WTC11 (cell line): ENCODE data around the gene FOXRED2. TPM values are rescaled to one million over a fixed set of nuclear protein-coding genes. Genes with fewer than 3 reads are reported as not detected.

ENCODE experiments used
- ATAC-seq: fragments of 200-7000 bp; cut with Tn5 transposase; 2 replicates; pipeline ENCODE4 v1.10.0; 2021; ENCODE audit warnings: mild to moderate bottlenecking, moderate library complexity
- Bru-seq: library from RNA; stranded (reverse); fragments of 400-500 nt; gene quantifications from one replicate; lab custom pipeline; 2021; lab: Mats Ljungman, UMichigan
- CTCF ChIA-PET: fragments of 300-600 bp; sonication (Branson Sonifier 250); formaldehyde crosslinking; loops from one replicate; lab custom pipeline; 2021; ENCODE audit warnings: antibody characterized with exemption; lab: Charles Lee
- POLR2A ChIA-PET: fragments of 350-600 bp; sonication (Branson Sonifier 250); formaldehyde crosslinking; loops from one replicate; lab custom pipeline; 2021; ENCODE audit warnings: antibody characterized with exemption; lab: Charles Lee
- DNase-seq: peaks from one replicate; pipeline ENCODE4 v3.0.0; 2021; ENCODE audit warnings: low spot score
- H3K27ac Mint-ChIP-seq: 2 replicates; pipeline ENCODE4 v1.8.0; 2021; ENCODE audit warnings: mixed read lengths
- H3K27me3 Mint-ChIP-seq: 2 replicates; pipeline ENCODE4 v1.8.0; 2021; ENCODE audit warnings: low read depth, mild to moderate bottlenecking, moderate library complexity, mixed read lengths
- H3K36me3 Mint-ChIP-seq: 2 replicates; pipeline ENCODE4 v1.8.0; 2021; ENCODE audit warnings: mixed read lengths
- H3K4me1 Mint-ChIP-seq: 2 replicates; pipeline ENCODE4 v1.8.0; 2022; ENCODE audit warnings: mixed read lengths
- H3K4me3 Mint-ChIP-seq: 2 replicates; pipeline ENCODE4 v1.8.0; 2021; ENCODE audit warnings: mild to moderate bottlenecking, moderate library complexity, mixed read lengths
- H3K9me3 Mint-ChIP-seq: 2 replicates; pipeline ENCODE4 v1.8.0; 2021; ENCODE audit warnings: mixed read lengths
- EMX1 ChIP-seq: fragments of 250-450 bp; sonication (Bioruptor Pico); IDR thresholded peaks from 2 replicates; pipeline ENCODE4 v1.8.0; 2021; ENCODE audit warnings: mild to moderate bottlenecking
- ETV6 ChIP-seq: sonication (generic); formaldehyde crosslinking; IDR thresholded peaks from 2 replicates; pipeline ENCODE4 v1.8.1; 2022; ENCODE audit warnings: mild to moderate bottlenecking, missing genetic modification reagents
- FOXK1 ChIP-seq: sonication (generic); formaldehyde crosslinking; IDR thresholded peaks from 2 replicates; pipeline ENCODE4 v1.8.0; 2022; ENCODE audit warnings: mild to moderate bottlenecking, moderate library complexity, missing genetic modification reagents
- GRHL2 ChIP-seq: fragments of 250-450 bp; sonication (Bioruptor Pico); IDR thresholded peaks from 2 replicates; pipeline ENCODE4 v1.8.0; 2022; ENCODE audit warnings: mild to moderate bottlenecking, moderate library complexity; ENCODE audit not compliant: insufficient replicate concordance, severe bottlenecking
- JUN ChIP-seq: sonication (generic); formaldehyde crosslinking; IDR thresholded peaks from 2 replicates; pipeline ENCODE4 v1.8.0; 2023; ENCODE audit warnings: mild to moderate bottlenecking, missing genetic modification reagents
- NFE2L1 ChIP-seq: sonication (generic); formaldehyde crosslinking; IDR thresholded peaks from 2 replicates; pipeline ENCODE4 v1.8.1; 2023; ENCODE audit warnings: missing genetic modification reagents
- TEAD1 ChIP-seq: sonication (generic); formaldehyde crosslinking; IDR thresholded peaks from 2 replicates; pipeline ENCODE4 v1.8.0; 2022; ENCODE audit warnings: mild to moderate bottlenecking, missing genetic modification reagents
- TP53 ChIP-seq: sonication (generic); formaldehyde crosslinking; IDR thresholded peaks from 2 replicates; pipeline ENCODE4 v1.8.1; 2023; ENCODE audit warnings: mild to moderate bottlenecking, missing genetic modification reagents
- ZNF121 ChIP-seq: sonication (generic); formaldehyde crosslinking; IDR thresholded peaks from 2 replicates; pipeline ENCODE4 v1.8.0; 2023; ENCODE audit warnings: missing genetic modification reagents
- ZNF219 ChIP-seq: sonication (generic); formaldehyde crosslinking; IDR thresholded peaks from 2 replicates; pipeline ENCODE4 v1.8.0; 2023; ENCODE audit warnings: missing genetic modification reagents, mild to moderate bottlenecking, borderline replicate concordance
- ZNF317 ChIP-seq: sonication (generic); formaldehyde crosslinking; IDR thresholded peaks from 2 replicates; pipeline ENCODE4 v1.8.1; 2023; ENCODE audit warnings: low read depth, mild to moderate bottlenecking, moderate library complexity, missing genetic modification reagents, borderline replicate concordance
- long read RNA-seq, 3 experiments: library from RNA in 1 of 3; library from capped mRNA in 1 of 3; library from polyadenylated mRNA in 1 of 3; unstranded in 2 of 3; stranded (forward) in 1 of 3; transcript quantifications; one replicate each; pipeline ENCODE4 v2.0.0, GENCODE V29; 2021
- total RNA-seq: library from RNA; stranded (reverse); gene quantifications from 3 replicates; pipeline ENCODE4 v1.2.3, GENCODE V29; 2021
- TF ChIP-seq, protein P1 (sequence below): sonication (generic); formaldehyde crosslinking; conservative IDR thresholded peaks from 2 replicates; pipeline ENCODE4 v1.8.1; 2023; ENCODE audit warnings: mild to moderate bottlenecking, low read depth, missing genetic modification reagents, moderate library complexity
- TF ChIP-seq, protein P2 (sequence below): sonication (generic); formaldehyde crosslinking; IDR thresholded peaks from 2 replicates; pipeline ENCODE4 v1.8.0; 2022; ENCODE audit warnings: mild to moderate bottlenecking, missing genetic modification reagents
- TF ChIP-seq, protein P3 (sequence below): sonication (generic); formaldehyde crosslinking; IDR thresholded peaks from 2 replicates; pipeline ENCODE4 v1.8.0; 2023; ENCODE audit warnings: missing genetic modification reagents, mild to moderate bottlenecking, borderline replicate concordance
- TF ChIP-seq, protein P4 (sequence below): sonication (generic); formaldehyde crosslinking; conservative IDR thresholded peaks from 2 replicates; pipeline ENCODE4 v1.8.1; 2022; ENCODE audit warnings: mild to moderate bottlenecking, missing genetic modification reagents
- TF ChIP-seq, protein P5 (sequence below): sonication (generic); formaldehyde crosslinking; IDR thresholded peaks from 2 replicates; pipeline ENCODE4 v1.8.1; 2023; ENCODE audit warnings: mild to moderate bottlenecking, moderate library complexity, missing genetic modification reagents
- TF ChIP-seq, protein P6 (sequence below): fragments of 250-450 bp; sonication (Bioruptor Pico); IDR thresholded peaks from 2 replicates; pipeline ENCODE4 v1.9.0; 2021; ENCODE audit warnings: mild to moderate bottlenecking, borderline replicate concordance
- TF ChIP-seq, protein P7 (sequence below): sonication (generic); formaldehyde crosslinking; IDR thresholded peaks from 2 replicates; pipeline ENCODE4 v1.8.1; 2022; ENCODE audit warnings: mild to moderate bottlenecking, moderate library complexity, missing genetic modification reagents

FOXRED2 gene
- total RNA-seq (20.1 to 35.5 TPM (median 31.7 TPM) in 3 replicates), Bru-seq, nascent RNA (percentile 52 among the genes with signal in this experiment)
- long read RNA-seq, experiment 1, full-length matches to known transcripts: 10 of 40 reads
- long read RNA-seq, experiment 1, partial matches to known transcripts: 10 of 40 reads
- long read RNA-seq, experiment 1, other reads (novel, unspliced or antisense): 20 of 40 reads
- long read RNA-seq, experiment 2, partial matches to known transcripts: 0 of 19 reads
- long read RNA-seq, experiment 2, other reads (novel, unspliced or antisense): 17 of 19 reads
- long read RNA-seq, experiment 3: 0 reads

DNA sequence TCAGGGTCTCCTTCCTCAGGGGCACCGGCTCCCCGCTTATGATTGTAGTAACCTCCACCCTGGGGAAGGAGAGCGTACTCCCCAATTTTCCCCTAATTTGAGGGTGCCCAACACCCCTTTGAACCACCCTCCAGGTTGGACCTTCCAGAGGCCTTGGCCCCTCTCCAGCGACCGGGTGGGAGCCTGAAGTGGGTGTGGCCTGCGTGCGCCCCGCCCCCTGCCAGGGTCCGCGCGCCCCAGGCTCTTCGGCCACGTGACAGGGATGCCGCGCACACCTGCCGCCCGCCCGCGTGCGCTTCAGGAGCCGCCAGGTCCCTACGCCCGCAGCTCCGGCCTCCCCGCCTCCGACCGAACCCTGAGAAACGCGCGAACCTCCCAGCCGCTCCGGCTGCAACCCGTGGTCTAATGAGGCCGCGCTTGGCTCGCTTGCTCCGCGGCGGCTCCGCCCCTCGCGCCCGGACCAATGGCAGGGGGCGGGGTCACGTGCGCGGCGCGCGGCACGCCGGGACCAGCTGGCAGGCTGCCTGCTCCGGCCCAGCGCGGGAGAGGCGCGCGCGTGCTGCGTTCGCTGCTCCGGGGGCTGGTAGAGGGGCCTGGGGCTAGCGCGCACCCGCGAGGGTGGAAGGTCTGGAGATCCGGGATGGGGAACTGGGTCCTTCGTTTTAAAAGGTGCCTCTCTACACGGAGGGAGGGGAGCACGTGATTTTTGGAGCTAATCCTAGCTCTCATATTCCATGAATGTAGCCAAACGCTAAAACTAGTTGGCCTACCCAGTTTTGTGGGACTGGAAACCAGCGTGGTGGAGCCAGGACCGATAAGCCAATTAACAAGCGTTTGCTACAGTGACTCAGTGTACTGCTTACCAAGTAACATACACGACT lies at the start of gene FOXRED2:
Gene FOXRED2 (minus strand): TSS at position 404 of the 881 bp plus-strand sequence. CDS start 618 bp downstream, outside the sequence.
- peak within 1 kb of the TSS; percentile 52 for H3K4me3 Mint-ChIP-seq
- peaks cover 4% of the 10 kb centered on the region; the same call in 1 of the 2 replicates for H3K4me1 Mint-ChIP-seq
- ChIA-PET CTCF (interaction anchor here (0.8 to 1.5 kb wide), 6 partner anchors 20 to 349 kb away, joined by 3 to 8 read pairs (median 4); no protein-coding TSS in a partner anchor), POLR2A (interaction anchor here (0.5 to 1.3 kb wide), 4 partner anchors 22 to 65 kb away, joined by 3 to 5 read pairs (median 4); partner anchors contain the start of genes EIF3D and TXN2)
- H3K27me3 Mint-ChIP-seq: peaks cover 19% of the 10 kb centered on the region
- ATAC-seq (peak; percentile 77), DNase-seq (peak; percentile 90)
- H3K27ac Mint-ChIP-seq: no peak within 1 kb of the TSS; the same call in 1 of the 2 replicates
- H3K9me3 Mint-ChIP-seq: peaks cover 5% of the 10 kb centered on the region
- peaks cover 40% of the 10 kb centered on the region for H3K36me3 Mint-ChIP-seq
- TF ChIP-seq, protein P1, sequence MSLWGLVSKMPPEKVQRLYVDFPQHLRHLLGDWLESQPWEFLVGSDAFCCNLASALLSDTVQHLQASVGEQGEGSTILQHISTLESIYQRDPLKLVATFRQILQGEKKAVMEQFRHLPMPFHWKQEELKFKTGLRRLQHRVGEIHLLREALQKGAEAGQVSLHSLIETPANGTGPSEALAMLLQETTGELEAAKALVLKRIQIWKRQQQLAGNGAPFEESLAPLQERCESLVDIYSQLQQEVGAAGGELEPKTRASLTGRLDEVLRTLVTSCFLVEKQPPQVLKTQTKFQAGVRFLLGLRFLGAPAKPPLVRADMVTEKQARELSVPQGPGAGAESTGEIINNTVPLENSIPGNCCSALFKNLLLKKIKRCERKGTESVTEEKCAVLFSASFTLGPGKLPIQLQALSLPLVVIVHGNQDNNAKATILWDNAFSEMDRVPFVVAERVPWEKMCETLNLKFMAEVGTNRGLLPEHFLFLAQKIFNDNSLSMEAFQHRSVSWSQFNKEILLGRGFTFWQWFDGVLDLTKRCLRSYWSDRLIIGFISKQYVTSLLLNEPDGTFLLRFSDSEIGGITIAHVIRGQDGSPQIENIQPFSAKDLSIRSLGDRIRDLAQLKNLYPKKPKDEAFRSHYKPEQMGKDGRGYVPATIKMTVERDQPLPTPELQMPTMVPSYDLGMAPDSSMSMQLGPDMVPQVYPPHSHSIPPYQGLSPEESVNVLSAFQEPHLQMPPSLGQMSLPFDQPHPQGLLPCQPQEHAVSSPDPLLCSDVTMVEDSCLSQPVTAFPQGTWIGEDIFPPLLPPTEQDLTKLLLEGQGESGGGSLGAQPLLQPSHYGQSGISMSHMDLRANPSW (CRISPR knock-in tag): peak; percentile 87; the same call in 1 of the 2 replicates
- peak; percentile 81 for TF ChIP-seq ZNF121
- TF ChIP-seq, protein P2, sequence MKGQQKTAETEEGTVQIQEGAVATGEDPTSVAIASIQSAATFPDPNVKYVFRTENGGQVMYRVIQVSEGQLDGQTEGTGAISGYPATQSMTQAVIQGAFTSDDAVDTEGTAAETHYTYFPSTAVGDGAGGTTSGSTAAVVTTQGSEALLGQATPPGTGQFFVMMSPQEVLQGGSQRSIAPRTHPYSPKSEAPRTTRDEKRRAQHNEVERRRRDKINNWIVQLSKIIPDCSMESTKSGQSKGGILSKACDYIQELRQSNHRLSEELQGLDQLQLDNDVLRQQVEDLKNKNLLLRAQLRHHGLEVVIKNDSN (CRISPR knock-in tag): peak; percentile 94
- peak; percentile 98 for TF ChIP-seq JUN (CRISPR knock-in tag)
- TF ChIP-seq, protein P3, sequence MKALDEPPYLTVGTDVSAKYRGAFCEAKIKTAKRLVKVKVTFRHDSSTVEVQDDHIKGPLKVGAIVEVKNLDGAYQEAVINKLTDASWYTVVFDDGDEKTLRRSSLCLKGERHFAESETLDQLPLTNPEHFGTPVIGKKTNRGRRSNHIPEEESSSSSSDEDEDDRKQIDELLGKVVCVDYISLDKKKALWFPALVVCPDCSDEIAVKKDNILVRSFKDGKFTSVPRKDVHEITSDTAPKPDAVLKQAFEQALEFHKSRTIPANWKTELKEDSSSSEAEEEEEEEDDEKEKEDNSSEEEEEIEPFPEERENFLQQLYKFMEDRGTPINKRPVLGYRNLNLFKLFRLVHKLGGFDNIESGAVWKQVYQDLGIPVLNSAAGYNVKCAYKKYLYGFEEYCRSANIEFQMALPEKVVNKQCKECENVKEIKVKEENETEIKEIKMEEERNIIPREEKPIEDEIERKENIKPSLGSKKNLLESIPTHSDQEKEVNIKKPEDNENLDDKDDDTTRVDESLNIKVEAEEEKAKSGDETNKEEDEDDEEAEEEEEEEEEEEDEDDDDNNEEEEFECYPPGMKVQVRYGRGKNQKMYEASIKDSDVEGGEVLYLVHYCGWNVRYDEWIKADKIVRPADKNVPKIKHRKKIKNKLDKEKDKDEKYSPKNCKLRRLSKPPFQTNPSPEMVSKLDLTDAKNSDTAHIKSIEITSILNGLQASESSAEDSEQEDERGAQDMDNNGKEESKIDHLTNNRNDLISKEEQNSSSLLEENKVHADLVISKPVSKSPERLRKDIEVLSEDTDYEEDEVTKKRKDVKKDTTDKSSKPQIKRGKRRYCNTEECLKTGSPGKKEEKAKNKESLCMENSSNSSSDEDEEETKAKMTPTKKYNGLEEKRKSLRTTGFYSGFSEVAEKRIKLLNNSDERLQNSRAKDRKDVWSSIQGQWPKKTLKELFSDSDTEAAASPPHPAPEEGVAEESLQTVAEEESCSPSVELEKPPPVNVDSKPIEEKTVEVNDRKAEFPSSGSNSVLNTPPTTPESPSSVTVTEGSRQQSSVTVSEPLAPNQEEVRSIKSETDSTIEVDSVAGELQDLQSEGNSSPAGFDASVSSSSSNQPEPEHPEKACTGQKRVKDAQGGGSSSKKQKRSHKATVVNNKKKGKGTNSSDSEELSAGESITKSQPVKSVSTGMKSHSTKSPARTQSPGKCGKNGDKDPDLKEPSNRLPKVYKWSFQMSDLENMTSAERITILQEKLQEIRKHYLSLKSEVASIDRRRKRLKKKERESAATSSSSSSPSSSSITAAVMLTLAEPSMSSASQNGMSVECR (CRISPR knock-in tag): peak; percentile 99
- TF ChIP-seq, protein P4, sequence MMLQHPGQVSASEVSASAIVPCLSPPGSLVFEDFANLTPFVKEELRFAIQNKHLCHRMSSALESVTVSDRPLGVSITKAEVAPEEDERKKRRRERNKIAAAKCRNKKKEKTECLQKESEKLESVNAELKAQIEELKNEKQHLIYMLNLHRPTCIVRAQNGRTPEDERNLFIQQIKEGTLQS (CRISPR knock-in tag): peak; percentile 59; the same call in 1 of the 2 replicates
- peak; percentile 94 for TF ChIP-seq ZNF219 (CRISPR knock-in tag)
- peak; percentile 98 for TF ChIP-seq TP53
- peak; percentile 99 for TF ChIP-seq TEAD1 (CRISPR knock-in tag)
- peak; percentile 98 for TF ChIP-seq ETV6 (CRISPR knock-in tag)
- no peak for TF ChIP-seq GRHL2
- TF ChIP-seq, protein P5, sequence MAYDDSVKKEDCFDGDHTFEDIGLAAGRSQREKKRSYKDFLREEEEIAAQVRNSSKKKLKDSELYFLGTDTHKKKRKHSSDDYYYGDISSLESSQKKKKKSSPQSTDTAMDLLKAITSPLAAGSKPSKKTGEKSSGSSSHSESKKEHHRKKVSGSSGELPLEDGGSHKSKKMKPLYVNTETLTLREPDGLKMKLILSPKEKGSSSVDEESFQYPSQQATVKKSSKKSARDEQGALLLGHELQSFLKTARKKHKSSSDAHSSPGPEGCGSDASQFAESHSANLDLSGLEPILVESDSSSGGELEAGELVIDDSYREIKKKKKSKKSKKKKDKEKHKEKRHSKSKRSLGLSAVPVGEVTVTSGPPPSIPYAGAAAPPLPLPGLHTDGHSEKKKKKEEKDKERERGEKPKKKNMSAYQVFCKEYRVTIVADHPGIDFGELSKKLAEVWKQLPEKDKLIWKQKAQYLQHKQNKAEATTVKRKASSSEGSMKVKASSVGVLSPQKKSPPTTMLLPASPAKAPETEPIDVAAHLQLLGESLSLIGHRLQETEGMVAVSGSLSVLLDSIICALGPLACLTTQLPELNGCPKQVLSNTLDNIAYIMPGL (CRISPR knock-in tag): 0 out of 2 replicates have a peak, but pooled peaks have one; percentile 31
- TF ChIP-seq, protein P6, sequence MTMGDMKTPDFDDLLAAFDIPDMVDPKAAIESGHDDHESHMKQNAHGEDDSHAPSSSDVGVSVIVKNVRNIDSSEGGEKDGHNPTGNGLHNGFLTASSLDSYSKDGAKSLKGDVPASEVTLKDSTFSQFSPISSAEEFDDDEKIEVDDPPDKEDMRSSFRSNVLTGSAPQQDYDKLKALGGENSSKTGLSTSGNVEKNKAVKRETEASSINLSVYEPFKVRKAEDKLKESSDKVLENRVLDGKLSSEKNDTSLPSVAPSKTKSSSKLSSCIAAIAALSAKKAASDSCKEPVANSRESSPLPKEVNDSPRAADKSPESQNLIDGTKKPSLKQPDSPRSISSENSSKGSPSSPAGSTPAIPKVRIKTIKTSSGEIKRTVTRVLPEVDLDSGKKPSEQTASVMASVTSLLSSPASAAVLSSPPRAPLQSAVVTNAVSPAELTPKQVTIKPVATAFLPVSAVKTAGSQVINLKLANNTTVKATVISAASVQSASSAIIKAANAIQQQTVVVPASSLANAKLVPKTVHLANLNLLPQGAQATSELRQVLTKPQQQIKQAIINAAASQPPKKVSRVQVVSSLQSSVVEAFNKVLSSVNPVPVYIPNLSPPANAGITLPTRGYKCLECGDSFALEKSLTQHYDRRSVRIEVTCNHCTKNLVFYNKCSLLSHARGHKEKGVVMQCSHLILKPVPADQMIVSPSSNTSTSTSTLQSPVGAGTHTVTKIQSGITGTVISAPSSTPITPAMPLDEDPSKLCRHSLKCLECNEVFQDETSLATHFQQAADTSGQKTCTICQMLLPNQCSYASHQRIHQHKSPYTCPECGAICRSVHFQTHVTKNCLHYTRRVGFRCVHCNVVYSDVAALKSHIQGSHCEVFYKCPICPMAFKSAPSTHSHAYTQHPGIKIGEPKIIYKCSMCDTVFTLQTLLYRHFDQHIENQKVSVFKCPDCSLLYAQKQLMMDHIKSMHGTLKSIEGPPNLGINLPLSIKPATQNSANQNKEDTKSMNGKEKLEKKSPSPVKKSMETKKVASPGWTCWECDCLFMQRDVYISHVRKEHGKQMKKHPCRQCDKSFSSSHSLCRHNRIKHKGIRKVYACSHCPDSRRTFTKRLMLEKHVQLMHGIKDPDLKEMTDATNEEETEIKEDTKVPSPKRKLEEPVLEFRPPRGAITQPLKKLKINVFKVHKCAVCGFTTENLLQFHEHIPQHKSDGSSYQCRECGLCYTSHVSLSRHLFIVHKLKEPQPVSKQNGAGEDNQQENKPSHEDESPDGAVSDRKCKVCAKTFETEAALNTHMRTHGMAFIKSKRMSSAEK (CRISPR knock-in tag): peak; percentile 89; the same call in 1 of the 2 replicates
- peak; percentile 98 for TF ChIP-seq FOXK1
- peak; percentile 95 for TF ChIP-seq NFE2L1 (CRISPR knock-in tag)
- 0 out of 2 replicates have a peak, but pooled peaks have one; percentile 11 for TF ChIP-seq EMX1 (CRISPR knock-in tag)
- TF ChIP-seq, protein P7, sequence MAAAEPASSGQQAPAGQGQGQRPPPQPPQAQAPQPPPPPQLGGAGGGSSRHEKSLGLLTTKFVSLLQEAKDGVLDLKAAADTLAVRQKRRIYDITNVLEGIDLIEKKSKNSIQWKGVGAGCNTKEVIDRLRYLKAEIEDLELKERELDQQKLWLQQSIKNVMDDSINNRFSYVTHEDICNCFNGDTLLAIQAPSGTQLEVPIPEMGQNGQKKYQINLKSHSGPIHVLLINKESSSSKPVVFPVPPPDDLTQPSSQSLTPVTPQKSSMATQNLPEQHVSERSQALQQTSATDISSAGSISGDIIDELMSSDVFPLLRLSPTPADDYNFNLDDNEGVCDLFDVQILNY: peak; percentile 100
- peak; percentile 74; the same call in 1 of the 2 replicates for TF ChIP-seq ZNF317
